T-cell (primary cell): Measurements from ENCODE around the gene ITPK1. TPM values are rescaled to one million over a fixed set of nuclear protein-coding genes. Genes with fewer than 3 reads are reported as not detected.
A peak's percentile ranks its signal among the peaks of the same experiment; 100 is the strongest.
"Not testable (repeated sequence)": the region's sequence is repeated elsewhere in the genome, so short reads cannot be mapped to it uniquely, and the experiment has no call there.

Experiments
- ATAC-seq, 4 experiments: fragments of 200-7000 bp in 3 of 4; fragments of 150-1000 bp in 1 of 4; cut with Tn5 transposase; replicated peaks in 1 of 4; 1 replicate in 3 of 4; 2 replicates in 1 of 4; pipeline ENCODE4 v1.10.0; 2021; ENCODE audit warnings: moderate library complexity in 3 of 4, mild to moderate bottlenecking in 2 of 4, moderate number of reproducible peaks in 1 of 4
- CTCF ChIA-PET, 2 donors: fragments of 300-600 bp; sonication (Branson Sonifier 250); formaldehyde crosslinking; loops; one replicate each; lab custom pipeline; 2022; ENCODE audit warnings: antibody characterized with exemption in 2 of 2; lab: Charles Lee
- POLR2A ChIA-PET, 2 donors: fragments of 300-600 bp; sonication (Branson Sonifier 250); formaldehyde crosslinking; loops; one replicate each; lab custom pipeline; 2022; ENCODE audit warnings: antibody characterized with exemption in 2 of 2; lab: Charles Lee
- DNase-seq, 35 experiments: peaks; one replicate each; pipeline versions ENCODE4 v3.0.0 to v3.0.0-alpha.2; 2013 to 2023
- H3K27ac ChIP-seq: one replicate; pipeline ENCODE4 v1.5.1; 2013; ENCODE audit warnings: low read length
- H3K27me3 ChIP-seq, 2 experiments: replicated peaks in 1 of 2; 1 replicate in 1 of 2; 2 replicates in 1 of 2; pipeline versions ENCODE4 v1.6.1 to v1.7.0; 2013; ENCODE audit warnings: low read length in 1 of 2, mixed read lengths in 1 of 2; ENCODE audit not compliant: control insufficient read depth in 2 of 2, insufficient read depth in 2 of 2; ENCODE audit errors: extremely low read depth in 1 of 2
- H3K36me3 ChIP-seq, 2 donors: 1 replicate in 1 of 2; 2 replicates in 1 of 2; pipeline versions ENCODE4 v1.6.1 to v1.7.0; 2013; ENCODE audit warnings: low read length in 1 of 2; ENCODE audit not compliant: control insufficient read depth in 2 of 2, insufficient read depth in 1 of 2; ENCODE audit errors: extremely low read depth in 1 of 2
- H3K4me1 ChIP-seq, 2 experiments: 1 replicate in 1 of 2; 2 replicates in 1 of 2; pipeline versions ENCODE4 v1.6.1 to v1.7.0; 2013; ENCODE audit warnings: low read length in 2 of 2, mixed read lengths in 1 of 2; ENCODE audit not compliant: insufficient read depth in 2 of 2, control insufficient read depth in 1 of 2; ENCODE audit errors: extremely low read depth in 1 of 2
- H3K4me3 ChIP-seq, 2 donors: 1 replicate in 1 of 2; 2 replicates in 1 of 2; pipeline versions ENCODE4 v1.5.1 to v1.7.0; 2013; ENCODE audit warnings: mild to moderate bottlenecking in 2 of 2, low read length in 1 of 2, moderate library complexity in 1 of 2; ENCODE audit not compliant: control insufficient read depth in 1 of 2; ENCODE audit errors: extremely low read depth in 1 of 2
- H3K9me3 ChIP-seq: 2 replicates; pipeline ENCODE4 v1.7.0; 2013
- H3K27ac Mint-ChIP-seq, 2 donors: one replicate each; pipeline ENCODE4 v1.8.0; 2020 to 2021; ENCODE audit warnings: mild to moderate bottlenecking in 2 of 2, mixed read lengths in 2 of 2
- H3K27me3 Mint-ChIP-seq, 2 donors: one replicate each; pipeline ENCODE4 v1.8.0; 2021 to 2022; ENCODE audit warnings: mixed read lengths in 2 of 2
- H3K36me3 Mint-ChIP-seq: one replicate; pipeline ENCODE4 v1.8.0; 2021; ENCODE audit warnings: mixed read lengths
- H3K4me1 Mint-ChIP-seq, 3 donors: one replicate each; pipeline ENCODE4 v1.8.0; 2020 to 2022; ENCODE audit warnings: mixed read lengths in 3 of 3, mild to moderate bottlenecking in 1 of 3
- H3K4me3 Mint-ChIP-seq, 3 donors: one replicate each; pipeline ENCODE4 v1.8.0; 2020 to 2022; ENCODE audit warnings: mild to moderate bottlenecking in 3 of 3, mixed read lengths in 3 of 3, moderate library complexity in 3 of 3
- H3K9me3 Mint-ChIP-seq, 3 donors: one replicate each; pipeline ENCODE4 v1.8.0; 2020 to 2022; ENCODE audit warnings: mixed read lengths in 3 of 3
- WGBS: methylation state at CpG from one replicate; pipeline ENCODE4 v1.1.5; 2013; ENCODE audit warnings: missing lambda C conversion rate; ENCODE audit not compliant: insufficient coverage; 5-methylcytosine and 5-hydroxymethylcytosine counted together
- total RNA-seq, 35 experiments: library from RNA in 6 of 35; stranded (reverse) in 6 of 35; fragments of 120-200 nt in 1 of 35; gene quantifications; one replicate each; pipeline versions ENCODE4 v1.2.1 to v1.2.4 and lab custom pipeline; 2013 to 2026

Gene ITPK1
- total RNA-seq, 5 donors from 2014 or later (not counting 1 experiment from before 2014, with no cell fraction given), result 28.0 to 43.0 (median 39.5) TPM

GRCh38 chr14:93109572-93110481, 5.9 kb downstream of the ITPK1 start:
- peaks cover 31 to 32% (median 32%) of the 10 kb centered on the region in 3 donors for H3K4me1 Mint-ChIP-seq

GRCh38 chr14:93108105-93108504, 7.6 kb downstream of the ITPK1 start:
- no peak overlapping the region for H3K4me3 ChIP-seq
- POLR2A ChIA-PET, result no interaction called here
- H3K4me1 Mint-ChIP-seq, result peaks cover 32 to 35% (median 34%) of the 10 kb centered on the region in 3 donors
- WGBS, result 100% methylated on average over 2 of the region's 4 CpGs
- H3K36me3 ChIP-seq, result peaks cover 2 to 4% of the 10 kb centered on the region in 2 donors
- H3K27ac Mint-ChIP-seq, result no peak overlapping the region
- no peaks in the 10 kb centered on the region for H3K9me3 ChIP-seq
- DNase-seq (no peak), ATAC-seq (no peak)
- H3K4me3 Mint-ChIP-seq, result no peak overlapping the region
- H3K27me3 Mint-ChIP-seq, result no peaks in the 10 kb centered on the region
- peaks cover 12 to 48% of the 10 kb centered on the region in 2 experiments for H3K4me1 ChIP-seq
- H3K27me3 ChIP-seq, result no peaks in the 10 kb centered on the region
- H3K9me3 Mint-ChIP-seq, result no peaks in the 10 kb centered on the region
- CTCF ChIA-PET, result interaction anchor here in 1 of 2 donors (0.5 kb wide), 1 partner anchor 63 kb away, joined by 4 read pairs; no protein-coding TSS in a partner anchor
- no peak overlapping the region for H3K27ac ChIP-seq
- H3K36me3 Mint-ChIP-seq, result no peaks in the 10 kb centered on the region

More at GRCh38 chr14:93109572-93110481, 5.9 kb downstream of the ITPK1 start:
- H3K9me3 Mint-ChIP-seq, result no peaks in the 10 kb centered on the region
- Histone ChIP-seq H3K4me3 (no peak overlapping the region), H3K36me3 (peaks cover 2 to 4% of the 10 kb centered on the region in 2 donors), H3K27ac (no peak overlapping the region), H3K27me3 (no peaks in the 10 kb centered on the region), H3K9me3 (no peaks in the 10 kb centered on the region), H3K4me1 (peaks cover 13 to 46% of the 10 kb centered on the region in 2 experiments)
- DNase-seq (no peak), ATAC-seq (no peak)
- ChIA-PET CTCF (interaction anchor here in 1 of 2 donors (1.4 kb wide), 1 partner anchor 22 kb away, joined by 5 read pairs; no protein-coding TSS in a partner anchor), POLR2A (no interaction called here)
- no peak overlapping the region for H3K4me3 Mint-ChIP-seq
- H3K27ac Mint-ChIP-seq, result no peak overlapping the region
- H3K27me3 Mint-ChIP-seq, result no peaks in the 10 kb centered on the region
- WGBS, result 85% methylated on average over 6 of the region's 14 CpGs
- H3K36me3 Mint-ChIP-seq, result no peaks in the 10 kb centered on the region

GRCh38 chr14:93107453-93107852, 8.3 kb downstream of the ITPK1 start:
- ChIA-PET CTCF (interaction anchor here in 1 of 2 donors (0.6 kb wide), 1 partner anchor 25 kb away, joined by 3 read pairs; no protein-coding TSS in a partner anchor), POLR2A (no interaction called here)
- Mint-ChIP-seq H3K4me1 (peaks cover 25 to 32% (median 31%) of the 10 kb centered on the region in 3 donors), H3K36me3 (no peaks in the 10 kb centered on the region), H3K27ac (peak overlapping the region in 1 of 2 donors; percentile 52), H3K9me3 (no peaks in the 10 kb centered on the region), H3K27me3 (no peaks in the 10 kb centered on the region), H3K4me3 (no peak overlapping the region)
- Histone ChIP-seq H3K4me1 (peaks cover 8 to 43% of the 10 kb centered on the region in 2 experiments), H3K27ac (no peak overlapping the region), H3K4me3 (no peak overlapping the region), H3K36me3 (peaks cover 2 to 4% of the 10 kb centered on the region in 2 donors), H3K9me3 (no peaks in the 10 kb centered on the region), H3K27me3 (no peaks in the 10 kb centered on the region)
- 94% methylated on average over 11 of the region's 11 CpGs for WGBS
- ATAC-seq (no peak), DNase-seq (no peak)

GRCh38 chr14:93106541-93107156, 9.1 kb downstream of the ITPK1 start:
- Histone ChIP-seq H3K9me3 (no peaks in the 10 kb centered on the region), H3K4me3 (no peak overlapping the region), H3K36me3 (peaks cover 2 to 4% of the 10 kb centered on the region in 2 donors), H3K27ac (no peak overlapping the region), H3K4me1 (peaks cover 8 to 46% of the 10 kb centered on the region in 2 experiments), H3K27me3 (no peaks in the 10 kb centered on the region)
- Mint-ChIP-seq H3K4me1 (peaks cover 25 to 36% (median 33%) of the 10 kb centered on the region in 3 donors), H3K4me3 (no peak overlapping the region), H3K27me3 (no peaks in the 10 kb centered on the region), H3K36me3 (no peaks in the 10 kb centered on the region), H3K9me3 (no peaks in the 10 kb centered on the region), H3K27ac (peak overlapping the region in 1 of 2 donors; percentile 66)
- POLR2A ChIA-PET, result no interaction called here
- WGBS, result 85% methylated on average over 4 of the region's 6 CpGs
- ATAC-seq (no peak), DNase-seq (no peak)
- CTCF ChIA-PET, result no interaction called here

- peaks cover 27 to 36% (median 36%) of the 10 kb centered on the region in 3 donors for H3K4me1 Mint-ChIP-seq
- ChIA-PET POLR2A (interaction anchor here in 1 of 2 donors (0.7 kb wide), 1 partner anchor 9 kb away, joined by 17 read pairs; no protein-coding TSS in a partner anchor), CTCF (interaction anchor here in 1 of 2 donors (0.6 kb wide), 1 partner anchor 1236 kb away, joined by 4 read pairs; no protein-coding TSS in a partner anchor)
- not testable (repeated sequence) for H3K27me3 ChIP-seq, H3K4me3 Mint-ChIP-seq, H3K36me3 Mint-ChIP-seq, H3K27ac ChIP-seq, H3K9me3 ChIP-seq, H3K36me3 ChIP-seq, H3K9me3 Mint-ChIP-seq, ATAC-seq, H3K27me3 Mint-ChIP-seq, H3K27ac Mint-ChIP-seq, H3K4me3 ChIP-seq, DNase-seq
- peaks cover 8 to 49% of the 10 kb centered on the region in 2 experiments for H3K4me1 ChIP-seq
- WGBS, result 88% methylated on average over 7 of the region's 10 CpGs
Observed at GRCh38 chr14:93105856-93106255, 9.9 kb downstream of the ITPK1 start.

- peaks cover 31 to 40% (median 37%) of the 10 kb centered on the region in 3 donors for H3K4me1 Mint-ChIP-seq
Observed at GRCh38 chr14:93105362-93105761, 10.4 kb downstream of the ITPK1 start.

More at GRCh38 chr14:93105362-93105761, 10.4 kb downstream of the ITPK1 start:
- no peak overlapping the region for H3K4me3 ChIP-seq
- no peaks in the 10 kb centered on the region for H3K9me3 ChIP-seq
- ChIA-PET CTCF (interaction anchor here (0.6 to 1.2 kb wide), 5 partner anchors 8 to 1236 kb away, joined by 4 to 7 read pairs (median 4); no protein-coding TSS in a partner anchor), POLR2A (interaction anchor here in 1 of 2 donors (0.7 kb wide), 1 partner anchor 9 kb away, joined by 17 read pairs; no protein-coding TSS in a partner anchor)
- H3K27me3 ChIP-seq, result no peaks in the 10 kb centered on the region
- H3K4me3 Mint-ChIP-seq, result no peak overlapping the region
- WGBS, result no CpG with 5 or more reads among the region's 7 CpGs
- H3K27ac Mint-ChIP-seq, result peak overlapping the region; percentile 96 to 97
- H3K4me1 ChIP-seq, result peaks cover 8 to 52% of the 10 kb centered on the region in 2 experiments
- H3K27me3 Mint-ChIP-seq, result no peaks in the 10 kb centered on the region
- H3K36me3 ChIP-seq, result peaks cover 2 to 4% of the 10 kb centered on the region in 2 donors
- no peaks in the 10 kb centered on the region for H3K9me3 Mint-ChIP-seq
- DNase-seq, result peak in 1 of 35 experiments; percentile 38
- H3K27ac ChIP-seq, result peak overlapping the region; percentile 9
- no peaks in the 10 kb centered on the region for H3K36me3 Mint-ChIP-seq
- ATAC-seq, result no peak
